ENCODE results near the gene CR1L.
"Not testable (repeated sequence)": the region's sequence is repeated elsewhere in the genome, so short reads cannot be mapped to it uniquely, and the experiment has no call there.

Gene CR1L

GRCh38 chr1:207680590-207681388, 35.9 kb downstream of the CR1L start:
- DNase-seq (ENCODE audit: low read depth in 1 of 2, low spot score in 1 of 2): not testable (repeated sequence)

- DNase-seq (ENCODE audit: low read depth in 1 of 2, low spot score in 1 of 2): not testable (repeated sequence)
Observed at GRCh38 chr1:207682872-207683434, 38.0 kb downstream of the CR1L start.

GRCh38 chr1:207690551-207690950, 45.6 kb downstream of the CR1L start:
- not testable (repeated sequence) for DNase-seq (ENCODE audit: low read depth in 1 of 2, low spot score in 1 of 2)

- DNase-seq (ENCODE audit: low read depth in 1 of 2, low spot score in 1 of 2): no peak
Observed at GRCh38 chr1:207691010-207691409, 46.1 kb downstream of the CR1L start.

GRCh38 chr1:207691841-207692240, 46.9 kb downstream of the CR1L start:
- DNase-seq (ENCODE audit: low read depth in 1 of 2, low spot score in 1 of 2): no peak

- not testable (repeated sequence) for DNase-seq (ENCODE audit: low read depth in 1 of 2, low spot score in 1 of 2)
Observed at GRCh38 chr1:207692291-207692690, 47.4 kb downstream of the CR1L start.

- DNase-seq (ENCODE audit: low read depth in 1 of 2, low spot score in 1 of 2): no peak
Observed at GRCh38 chr1:207695891-207696290, 51.0 kb downstream of the CR1L start.

GRCh38 chr1:207698822-207699483, 54.0 kb downstream of the CR1L start:
- no peak for DNase-seq (ENCODE audit: low read depth in 1 of 2, low spot score in 1 of 2)

- DNase-seq (ENCODE audit: low read depth in 1 of 2, low spot score in 1 of 2): no peak
Observed at GRCh38 chr1:207702317-207702716, 57.4 kb downstream of the CR1L start.

- no peak for DNase-seq (ENCODE audit: low read depth in 1 of 2, low spot score in 1 of 2)
Observed at GRCh38 chr1:207703712-207704111, 58.8 kb downstream of the CR1L start.

GRCh38 chr1:207708004-207708403, 63.1 kb downstream of the CR1L start:
- DNase-seq (ENCODE audit: low read depth in 1 of 2, low spot score in 1 of 2): not testable (repeated sequence)

GRCh38 chr1:207711285-207711684, 66.4 kb downstream of the CR1L start:
- DNase-seq (ENCODE audit: low read depth in 1 of 2, low spot score in 1 of 2): no peak

GRCh38 chr1:207712701-207713100, 67.8 kb downstream of the CR1L start:
- not testable (repeated sequence) for DNase-seq (ENCODE audit: low read depth in 1 of 2, low spot score in 1 of 2)

- DNase-seq (ENCODE audit: low read depth in 1 of 2, low spot score in 1 of 2): no peak
Observed at GRCh38 chr1:207713529-207713928, 68.6 kb downstream of the CR1L start.

- DNase-seq (ENCODE audit: low read depth in 1 of 2, low spot score in 1 of 2): no peak
Observed at GRCh38 chr1:207719234-207719633, 74.3 kb downstream of the CR1L start.

- DNase-seq (ENCODE audit: low read depth in 1 of 2, low spot score in 1 of 2): not testable (repeated sequence)
Observed at GRCh38 chr1:207728200-207728858, 83.4 kb downstream of the CR1L start.

- not testable (repeated sequence) for DNase-seq (ENCODE audit: low read depth in 1 of 2, low spot score in 1 of 2)
Observed at GRCh38 chr1:207737503-207738157, 92.7 kb downstream of the CR1L start.

- not testable (repeated sequence) for DNase-seq (ENCODE audit: low read depth in 1 of 2, low spot score in 1 of 2)
Observed at GRCh38 chr1:207738158-207738659, 93.3 kb downstream of the CR1L start.

GRCh38 chr1:207740207-207740606, 95.3 kb downstream of the CR1L start:
- DNase-seq (ENCODE audit: low read depth in 1 of 2, low spot score in 1 of 2): no peak

GRCh38 chr1:207742850-207743555, 98.1 kb downstream of the CR1L start:
- DNase-seq (ENCODE audit: low read depth in 1 of 2, low spot score in 1 of 2): no peak
